A549 treated with AZD2906 at 1 μM for 4 hours (cell line): ENCODE results near the gene RPS6KA2. TPM values are rescaled to one million over a fixed set of nuclear protein-coding genes. Genes with fewer than 3 reads are reported as not detected.

Experiments used
- total RNA-seq: library from RNA; stranded (reverse); fragments of 200-300 nt; extraction: Qiagen RNA extraction; gene quantifications from 5 replicates; pipeline ENCODE4 v1.2.3, GENCODE V29; 2022

The RPS6KA2 gene
- total RNA-seq = 0.28 to 0.46 TPM (median 0.30 TPM) in 5 replicates

DNA sequence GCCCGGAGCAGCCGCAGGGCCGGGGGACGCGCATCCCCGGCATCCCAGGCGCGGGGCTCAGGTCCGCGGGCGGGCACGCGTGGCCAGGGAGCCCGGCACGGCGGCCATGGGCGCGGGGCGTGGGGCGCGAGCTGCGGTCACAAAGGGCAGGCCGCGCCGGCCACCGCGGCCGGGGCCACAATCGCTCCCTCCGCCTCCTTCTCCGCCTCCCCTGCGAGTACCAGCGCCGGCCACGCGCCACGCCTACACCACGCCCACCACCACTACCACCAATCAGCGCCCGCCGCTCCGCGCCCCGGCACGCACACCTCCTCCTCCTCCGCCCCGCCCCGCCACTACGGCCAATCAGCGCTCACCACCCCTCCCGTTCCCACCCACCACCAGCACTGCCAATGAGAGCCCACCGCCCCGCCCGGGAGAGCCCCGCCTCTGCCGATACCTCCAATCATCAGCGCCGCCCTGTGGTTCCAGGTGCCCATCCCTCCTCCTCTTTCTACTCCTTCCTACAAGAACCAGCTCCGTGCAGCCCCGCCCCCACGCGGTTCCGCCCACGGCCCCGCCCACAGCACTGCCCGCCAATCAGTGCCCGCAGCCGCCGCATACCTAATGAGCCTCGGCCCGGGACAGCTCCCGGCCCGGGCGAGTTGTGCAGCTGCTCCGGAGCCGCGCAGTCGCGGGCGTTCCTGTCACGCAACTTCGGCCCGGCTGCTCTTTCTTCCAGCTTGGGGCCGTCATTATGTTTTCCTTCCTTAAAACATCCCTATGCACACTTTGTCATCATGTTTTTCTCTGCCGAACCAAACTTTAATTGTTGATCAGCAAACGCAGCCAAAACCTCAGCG is at the start of gene RPS6KA2:
Gene RPS6KA2, minus strand, starts transcription at position 219 of the 842 bp plus-strand sequence. CDS start 232 bp downstream, outside the sequence.

DNA sequence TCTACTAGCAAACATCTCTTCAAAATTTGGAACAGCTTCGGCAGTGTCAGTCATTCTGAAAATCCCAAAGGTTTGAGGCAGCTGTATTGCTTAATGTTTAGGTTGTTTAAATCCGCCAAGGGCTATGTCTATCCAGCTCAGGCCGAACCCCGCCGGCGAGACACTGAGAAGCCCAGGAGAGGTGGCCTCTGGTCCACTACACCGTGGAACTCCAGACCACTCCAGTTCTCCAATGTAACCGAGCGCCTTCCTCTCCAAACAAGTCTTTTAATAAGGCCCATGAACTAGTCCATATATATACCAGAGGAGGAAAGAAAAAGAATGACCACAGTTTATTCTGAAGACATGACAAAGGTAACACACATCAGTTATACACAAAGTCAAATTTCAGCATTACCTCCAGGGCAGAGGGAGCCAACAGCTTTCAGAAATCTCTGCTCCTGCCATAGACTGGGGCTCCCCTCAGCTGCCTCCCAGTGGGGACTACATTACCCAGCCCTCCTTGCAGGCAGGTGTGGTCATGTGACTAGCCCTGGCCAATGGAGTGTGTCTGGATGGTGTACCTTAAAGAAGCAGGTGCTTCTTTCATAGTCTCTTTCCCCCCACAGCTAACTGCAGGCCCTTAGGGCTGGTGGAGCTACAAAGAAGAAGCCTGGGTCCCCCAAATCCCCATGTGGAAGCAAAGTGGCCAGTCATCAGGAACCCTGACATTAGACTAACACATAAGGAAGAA is 40.5 kb downstream of the RPS6KA2 start, which contains the start of gene RAMACL:
Gene RAMACL, minus strand, starts transcription at position 255 of the 733 bp plus-strand sequence. Its CDS starts 201 bp downstream, at position 54.

DNA sequence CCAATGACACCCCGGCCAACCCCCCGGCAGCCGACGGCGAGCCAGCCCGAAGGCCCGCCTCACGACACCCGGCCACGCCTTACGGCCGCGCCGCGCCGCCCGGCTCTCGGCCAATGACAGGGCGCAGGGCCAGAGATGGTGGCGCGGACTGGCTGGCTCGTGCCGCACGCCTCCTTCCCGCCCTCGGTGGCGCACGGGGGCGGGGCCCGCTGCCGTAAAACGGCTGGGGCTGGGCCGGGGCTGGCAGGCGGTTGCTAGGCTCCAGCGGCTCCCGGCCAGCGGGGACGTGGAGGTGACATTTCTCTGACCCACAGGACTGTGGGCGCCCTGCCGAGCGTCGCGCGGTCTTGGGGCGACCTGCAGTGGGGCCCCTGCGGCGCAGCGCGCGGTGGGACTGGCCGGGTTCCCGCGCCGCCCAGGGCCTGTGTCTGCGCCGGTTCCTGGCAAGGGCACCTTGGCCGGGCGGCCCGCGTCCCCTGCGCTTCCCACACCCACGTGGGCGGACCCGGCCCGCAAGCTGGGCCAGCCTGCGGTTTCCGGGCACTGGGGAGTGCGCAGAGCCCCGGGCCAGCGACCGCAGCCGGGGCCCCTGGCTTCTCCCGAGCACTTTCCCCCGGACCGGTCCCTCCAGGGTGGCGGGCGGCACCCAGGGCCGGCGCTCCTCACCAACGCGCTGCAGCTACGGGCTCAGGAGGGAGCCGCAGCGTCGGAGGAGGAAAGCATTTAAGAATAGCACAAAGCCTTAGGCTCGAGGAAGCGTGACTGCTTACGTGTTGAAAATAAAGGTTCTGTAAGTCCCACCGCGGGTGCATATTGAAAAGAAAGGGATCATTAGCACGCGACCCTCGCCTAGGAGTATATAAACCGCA is 243.9 kb downstream of the RPS6KA2 start, which contains the start of gene MPC1:
Gene MPC1, minus strand, starts transcription at position 8 of the 869 bp plus-strand sequence. CDS start 64 bp downstream, outside the sequence.

Other genes with a start within 250 kb of the RPS6KA2 start
- 4.2 to 5.9 TPM (median 4.7 TPM) in 5 replicates for gene MPC1, start 244.3 kb downstream of the RPS6KA2 start, total RNA-seq
- gene RAMACL, start 40.6 kb downstream of the RPS6KA2 start, total RNA-seq = 0.08 to 0.22 TPM (median 0.14 TPM) in 5 replicates